Left ventricle myocardium inferior (tissue), 1 donor: ENCODE measurements around the gene FLT3LG. TPM values are rescaled to one million over a fixed set of nuclear protein-coding genes. Genes with fewer than 3 reads are reported as not detected.
A peak's percentile ranks its signal among the peaks of the same experiment; 100 is the strongest.

ENCODE experiments used
- DNase-seq: peaks from one replicate; pipeline ENCODE4 v3.0.0-alpha.2; 2020
- H3K27ac ChIP-seq: fragments of 200-600 bp; replicated peaks from 2 replicates; pipeline ENCODE4 v1.8.0; 2021
- H3K27me3 ChIP-seq: fragments of 200-600 bp; 2 replicates; pipeline ENCODE4 v1.8.0; 2021; ENCODE audit warnings: low read depth
- H3K36me3 ChIP-seq: fragments of 200-600 bp; 2 replicates; pipeline ENCODE4 v1.8.0; 2021
- H3K4me1 ChIP-seq: fragments of 200-600 bp; 2 replicates; pipeline ENCODE4 v1.8.0; 2021
- H3K4me3 ChIP-seq: fragments of 200-600 bp; 2 replicates; pipeline ENCODE4 v1.8.0; 2021; ENCODE audit warnings: mild to moderate bottlenecking, moderate library complexity
- H3K9me3 ChIP-seq: fragments of 200-600 bp; replicated peaks from 2 replicates; pipeline ENCODE4 v1.8.0; 2021
- intact Hi-C: fragments of 100-400 bp; cut with micrococcal nuclease; formaldehyde crosslinking; loops from one replicate; pipeline ENCODE4 v1.11.0; 2022
- total RNA-seq: library from RNA; stranded (reverse); fragmentation: NEBNext Ultra II Directional; extraction: Animal tissue kit (Norgen Biotek cat#: 25700); gene quantifications from one replicate; pipeline ENCODE4 v1.2.1, GENCODE V29; 2021
- TF ChIP-seq, protein P1 (sequence below): fragments of 200-600 bp; IDR thresholded peaks from 2 replicates; pipeline ENCODE4 v1.8.0; 2021; ENCODE audit warnings: antibody characterized with exemption, mild to moderate bottlenecking, borderline replicate concordance
- donor health status: DM: no; HTN: yes; CAD: no; lungs with severe emphysema.

FLT3LG gene
- total RNA-seq, 1 donor from 2014 or later: 3.1 TPM

DNA sequence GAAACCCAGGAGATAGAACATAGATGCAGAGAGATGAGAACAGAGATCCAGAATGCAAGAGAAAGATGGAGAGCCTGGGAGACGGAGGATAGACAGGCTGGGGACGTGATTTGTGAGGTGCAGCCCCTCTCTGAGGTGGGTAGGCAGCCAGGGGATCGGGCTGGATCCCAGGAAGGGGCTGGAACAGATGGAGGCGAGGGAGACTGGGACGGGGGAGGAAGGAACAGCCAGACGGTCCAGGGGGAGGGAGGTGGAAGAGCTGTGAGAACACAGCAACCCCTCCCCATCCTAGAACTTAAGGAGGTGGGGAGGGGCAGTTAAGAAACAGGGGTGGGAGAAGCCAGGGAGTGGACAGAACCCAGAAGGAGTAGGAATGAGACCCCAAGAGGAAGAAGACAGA is 35.8 kb upstream of the FLT3LG start:
- Histone ChIP-seq H3K36me3 (no peaks in the 10 kb centered on the region), H3K4me3 (no peak overlapping the region), H3K27ac (no peak overlapping the region), H3K27me3 (peaks cover 93% of the 10 kb centered on the region), H3K9me3 (no peaks in the 10 kb centered on the region), H3K4me1 (peaks cover 16% of the 10 kb centered on the region)
- intact Hi-C loops: no loop called here
- TF ChIP-seq, protein P1, sequence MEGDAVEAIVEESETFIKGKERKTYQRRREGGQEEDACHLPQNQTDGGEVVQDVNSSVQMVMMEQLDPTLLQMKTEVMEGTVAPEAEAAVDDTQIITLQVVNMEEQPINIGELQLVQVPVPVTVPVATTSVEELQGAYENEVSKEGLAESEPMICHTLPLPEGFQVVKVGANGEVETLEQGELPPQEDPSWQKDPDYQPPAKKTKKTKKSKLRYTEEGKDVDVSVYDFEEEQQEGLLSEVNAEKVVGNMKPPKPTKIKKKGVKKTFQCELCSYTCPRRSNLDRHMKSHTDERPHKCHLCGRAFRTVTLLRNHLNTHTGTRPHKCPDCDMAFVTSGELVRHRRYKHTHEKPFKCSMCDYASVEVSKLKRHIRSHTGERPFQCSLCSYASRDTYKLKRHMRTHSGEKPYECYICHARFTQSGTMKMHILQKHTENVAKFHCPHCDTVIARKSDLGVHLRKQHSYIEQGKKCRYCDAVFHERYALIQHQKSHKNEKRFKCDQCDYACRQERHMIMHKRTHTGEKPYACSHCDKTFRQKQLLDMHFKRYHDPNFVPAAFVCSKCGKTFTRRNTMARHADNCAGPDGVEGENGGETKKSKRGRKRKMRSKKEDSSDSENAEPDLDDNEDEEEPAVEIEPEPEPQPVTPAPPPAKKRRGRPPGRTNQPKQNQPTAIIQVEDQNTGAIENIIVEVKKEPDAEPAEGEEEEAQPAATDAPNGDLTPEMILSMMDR: no peak
- no peak for DNase-seq

DNA sequence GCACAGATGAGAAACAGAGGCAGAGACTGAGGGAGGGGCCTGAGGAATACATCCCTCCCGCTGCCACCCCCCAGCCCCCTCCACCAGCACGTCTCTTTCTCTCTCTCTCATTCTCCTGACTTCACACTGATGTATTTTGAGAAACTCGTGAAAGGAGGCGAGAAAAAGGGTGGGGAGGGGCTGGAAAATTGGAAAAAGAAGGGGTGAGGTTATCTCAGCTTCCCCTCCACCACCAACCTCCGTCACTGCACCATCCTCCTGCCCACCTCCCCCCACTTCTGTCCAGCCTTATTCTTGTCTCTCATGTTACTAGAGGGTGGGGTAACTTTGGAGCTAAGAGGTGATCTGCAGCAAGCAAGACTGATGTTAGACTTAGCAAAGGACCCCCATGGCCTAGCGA is 34.2 kb upstream of the FLT3LG start:
- Histone ChIP-seq H3K4me3 (peak overlapping the region; percentile 83), H3K4me1 (peaks cover 26% of the 10 kb centered on the region), H3K27ac (no peak overlapping the region), H3K27me3 (peaks cover 77% of the 10 kb centered on the region), H3K9me3 (no peaks in the 10 kb centered on the region), H3K36me3 (no peaks in the 10 kb centered on the region)
- no peak for DNase-seq
- intact Hi-C loops: loop anchor here (10.0 kb wide), 1 partner anchor 45 kb away; no protein-coding TSS in a partner anchor
- TF ChIP-seq, protein P1: no peak

GRCh38 chr19:49440439-49441209 is 33.4 kb upstream of the FLT3LG start:
- Histone ChIP-seq H3K36me3 (no peaks in the 10 kb centered on the region), H3K9me3 (no peaks in the 10 kb centered on the region), H3K27me3 (peaks cover 69% of the 10 kb centered on the region), H3K27ac (peak overlapping the region; percentile 95), H3K4me1 (peaks cover 26% of the 10 kb centered on the region), H3K4me3 (peak overlapping the region; percentile 83)
- intact Hi-C loops: loop anchor here (10.0 kb wide), 1 partner anchor 46 kb away; no protein-coding TSS in a partner anchor
- no peak for DNase-seq
- TF ChIP-seq, protein P1: no peak

DNA sequence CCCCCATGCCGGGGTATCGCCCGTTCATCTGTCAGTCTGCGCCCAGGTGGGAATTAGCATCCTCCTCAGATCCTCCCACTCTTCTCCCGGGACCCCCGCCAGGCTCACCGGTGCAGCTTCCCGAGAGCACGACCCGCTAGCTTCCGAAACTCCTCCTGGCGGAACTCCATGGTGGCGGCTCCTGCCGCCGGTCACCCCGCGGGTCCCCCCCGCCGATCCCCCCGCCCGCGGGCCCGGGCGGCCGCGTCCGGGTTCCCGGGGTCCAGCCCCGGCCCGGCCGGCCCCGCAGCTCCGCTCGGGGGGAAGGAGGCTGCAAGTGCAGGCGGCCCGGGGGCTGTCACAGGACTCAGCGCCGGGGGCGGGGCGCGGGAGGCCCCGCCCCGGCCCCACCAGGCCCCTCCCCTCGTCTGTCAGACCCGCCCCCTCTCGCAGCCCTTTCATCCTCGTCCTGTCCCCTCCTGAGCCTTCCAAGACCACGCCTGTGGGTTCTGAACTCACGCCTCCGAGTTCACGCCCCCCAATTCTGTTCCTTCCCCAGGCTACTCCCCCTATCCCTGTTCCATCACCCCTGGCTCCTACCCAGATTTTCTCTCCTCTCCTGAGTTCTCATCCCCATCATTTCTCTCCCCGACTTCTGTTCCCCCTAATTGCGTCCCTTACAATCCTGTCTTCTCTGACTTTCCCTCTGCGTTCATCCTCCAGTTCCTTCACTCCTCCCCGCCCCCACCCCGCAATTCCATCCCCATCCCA is 32.6 kb upstream of the FLT3LG start, which contains the start of gene SLC17A7:
SLC17A7 (minus strand) TSS at position 318 of the 750 bp plus-strand sequence; CDS start at position 170, 148 bp downstream.
- Histone ChIP-seq H3K27ac (peak within 1 kb of the TSS; percentile 95), H3K4me3 (peak within 1 kb of the TSS; percentile 83), H3K36me3 (no peaks in the 10 kb centered on the region), H3K4me1 (peaks cover 26% of the 10 kb centered on the region), H3K27me3 (peaks cover 62% of the 10 kb centered on the region), H3K9me3 (no peaks in the 10 kb centered on the region)
- intact Hi-C loops: loop anchor here (10.0 kb wide), 1 partner anchor 47 kb away; no protein-coding TSS in a partner anchor
- DNase-seq: peak; percentile 63
- TF ChIP-seq, protein P1: no peak

- Histone ChIP-seq H3K4me3 (peak overlapping the region; percentile 83), H3K27ac (peak overlapping the region; percentile 95), H3K36me3 (peaks cover 2% of the 10 kb centered on the region), H3K4me1 (peaks cover 26% of the 10 kb centered on the region), H3K27me3 (peaks cover 56% of the 10 kb centered on the region), H3K9me3 (no peaks in the 10 kb centered on the region)
- DNase-seq: no peak
- intact Hi-C loops: loop anchor here (10.0 kb wide), 1 partner anchor 47 kb away; no protein-coding TSS in a partner anchor
- TF ChIP-seq, protein P1: no peak
Measured at GRCh38 chr19:49441960-49442350, 32.1 kb upstream of the FLT3LG start.
